HepG2 (cell line): ENCODE measurements around the gene LMAN1L. TPM values are rescaled to one million over a fixed set of nuclear protein-coding genes. Genes with fewer than 3 reads are reported as not detected.

Source experiments
- ATAC-seq: fragments of 200-7000 bp; cut with Tn5 transposase; 3 replicates; pipeline ENCODE4 v1.9.1; 2020; ENCODE audit warnings: mild to moderate bottlenecking, moderate library complexity
- BruUV-seq: library from RNA; stranded (reverse); fragments of 400-500 nt; replicated peaks from 2 replicates; lab custom pipeline; 2021; lab: Mats Ljungman, UMichigan
- CTCF ChIA-PET: fragments of 300-600 bp; formaldehyde crosslinking; extraction: SDS; loops from one replicate; lab custom pipeline; 2021; ENCODE audit warnings: low total read pairs, inconsistent platforms, low intra/inter-chr PET ratio; lab: Yijun Ruan, JAX
- POLR2A ChIA-PET: fragments of 350-600 bp; sonication (Branson Sonifier 250); formaldehyde crosslinking; loops from one replicate; lab custom pipeline; 2020; ENCODE audit warnings: antibody characterized with exemption, inconsistent platforms; lab: Yijun Ruan, JAX
- DNase-seq: peaks from one replicate; pipeline ENCODE4 v3.0.0-alpha.2; 2015; ENCODE audit warnings: low spot score
- FAIRE-seq: peaks from 3 replicates; lab custom pipeline; 2011; peaks lifted over from hg19 to GRCh38; lab: Jason Lieb, UNC
- H2AFZ ChIP-seq: one replicate; pipeline ENCODE4 v1.6.1; 2011; ENCODE audit warnings: low read length, inconsistent platforms
- H3K27ac ChIP-seq: fragments of 300-600 bp; 3 replicates; pipeline ENCODE4 v1.8.0; 2011; ENCODE audit warnings: mixed run types, mild to moderate bottlenecking, mixed read lengths, low read length, inconsistent platforms; ENCODE audit not compliant: insufficient read depth; ENCODE audit errors: extremely low read length
- H3K27me3 ChIP-seq, 2 experiments: fragments of 200-600 bp in 1 of 2; 2 replicates in 1 of 2; 3 replicates in 1 of 2; pipeline versions ENCODE4 v1.6.0 to v1.8.0; 2011; ENCODE audit warnings: low read length in 2 of 2, mild to moderate bottlenecking in 2 of 2, moderate library complexity in 2 of 2, inconsistent platforms in 1 of 2; ENCODE audit not compliant: insufficient read depth in 2 of 2, control insufficient read depth in 1 of 2
- H3K36me3 ChIP-seq, 2 experiments: fragments of 200-600 bp in 1 of 2; replicated peaks in 1 of 2; 2 replicates in 1 of 2; 3 replicates in 1 of 2; pipeline versions ENCODE4 v1.5.1 to v1.8.0; 2011; ENCODE audit warnings: low read length in 2 of 2, inconsistent platforms in 1 of 2; ENCODE audit not compliant: insufficient read depth in 2 of 2, control insufficient read depth in 1 of 2
- H3K4me1 ChIP-seq: 2 replicates; pipeline ENCODE4 v1.5.1; 2012; ENCODE audit warnings: low read length, inconsistent platforms; ENCODE audit not compliant: insufficient read depth
- H3K4me2 ChIP-seq: 2 replicates; pipeline ENCODE4 v1.6.0; 2011; ENCODE audit warnings: low read depth, low read length, inconsistent platforms
- H3K4me3 ChIP-seq, 3 experiments: fragments of 200-600 bp in 1 of 3; sonication (generic), shearing (Covaris generic) in 1 of 3; replicated peaks in 1 of 3; 2 replicates each; pipeline ENCODE4 v1.5.1; 2011 to 2016; ENCODE audit warnings: low read length in 3 of 3, inconsistent platforms in 2 of 3, low read depth in 2 of 3, mild to moderate bottlenecking in 2 of 3, control low read depth in 1 of 3, mixed read lengths in 1 of 3; ENCODE audit not compliant: insufficient read depth in 1 of 3
- H3K79me2 ChIP-seq: one replicate; pipeline ENCODE4 v1.6.1; 2011; ENCODE audit warnings: low read length, inconsistent platforms; ENCODE audit not compliant: insufficient read depth
- H3K9ac ChIP-seq: 2 replicates; pipeline ENCODE4 v1.6.0; 2011; ENCODE audit warnings: mild to moderate bottlenecking, low read depth, low read length, inconsistent platforms; ENCODE audit not compliant: insufficient read depth
- H3K9me3 ChIP-seq: 2 replicates; pipeline ENCODE4 v1.5.1; 2012; ENCODE audit warnings: mild to moderate bottlenecking, low read length
- H4K20me1 ChIP-seq: 2 replicates; pipeline ENCODE4 v1.6.0; 2011; ENCODE audit warnings: inconsistent platforms, mild to moderate bottlenecking, low read length, moderate library complexity; ENCODE audit not compliant: insufficient read depth
- GABPA ChIP-seq, 2 experiments: IDR thresholded peaks; 2 replicates each; pipeline ENCODE4 v1.6.1; 2011 to 2016; ENCODE audit warnings: low read depth in 2 of 2, low read length in 1 of 2, missing biosample characterization in 1 of 2, missing genetic modification characterization in 1 of 2
- GTF2F1 ChIP-seq: fragments of 150-350 bp; IDR thresholded peaks from 2 replicates; pipeline ENCODE4 v1.6.1; 2014; ENCODE audit warnings: low read length
- HBP1 ChIP-seq: IDR thresholded peaks from 2 replicates; pipeline ENCODE4 v1.6.1; 2016; ENCODE audit warnings: low read depth, control low read depth
- HDAC1 ChIP-seq: sonication (generic); formaldehyde crosslinking; IDR thresholded peaks from 2 replicates; pipeline ENCODE4 v1.5.1; 2020; ENCODE audit warnings: mild to moderate bottlenecking, missing genetic modification reagents
- HES4 ChIP-seq: sonication (generic); formaldehyde crosslinking; IDR thresholded peaks from 2 replicates; pipeline ENCODE4 v1.9.0; 2021; ENCODE audit warnings: mild to moderate bottlenecking, missing genetic modification reagents, borderline replicate concordance
- IRF2 ChIP-seq: IDR thresholded peaks from 2 replicates; pipeline ENCODE4 v1.6.1; 2018; ENCODE audit warnings: missing genetic modification reagents, missing compliant biosample characterization
- ISX ChIP-seq: sonication (generic); formaldehyde crosslinking; conservative IDR thresholded peaks from 2 replicates; pipeline ENCODE4 v1.5.0; 2020; ENCODE audit warnings: missing genetic modification reagents
- JUN ChIP-seq: sonication (generic); formaldehyde crosslinking; IDR thresholded peaks from 2 replicates; pipeline ENCODE4 v1.4.0; 2020; ENCODE audit warnings: mild to moderate bottlenecking, missing genetic modification reagents
- KDM5B ChIP-seq: sonication (generic); formaldehyde crosslinking; IDR thresholded peaks from 2 replicates; pipeline ENCODE4 v1.4.0; 2020; ENCODE audit warnings: missing genetic modification reagents, mild to moderate bottlenecking, borderline replicate concordance
- POLR2A ChIP-seq, 2 experiments: IDR thresholded peaks; 2 replicates each; pipeline ENCODE4 v1.6.1; 2011; ENCODE audit warnings: low read depth in 2 of 2, low read length in 2 of 2, mild to moderate bottlenecking in 1 of 2, moderate library complexity in 1 of 2; ENCODE audit not compliant: insufficient read depth in 1 of 2
- PRMT3 ChIP-seq: sonication (generic); formaldehyde crosslinking; IDR thresholded peaks from 2 replicates; pipeline ENCODE4 v1.8.1; 2022; ENCODE audit warnings: low read depth, mild to moderate bottlenecking, moderate library complexity, missing genetic modification reagents, borderline replicate concordance
- TARDBP ChIP-seq: sonication (generic); formaldehyde crosslinking; IDR thresholded peaks from 2 replicates; pipeline ENCODE4 v1.8.0; 2022; ENCODE audit warnings: mild to moderate bottlenecking, missing genetic modification reagents
- ZBTB8A ChIP-seq: sonication (generic); formaldehyde crosslinking; IDR thresholded peaks from 2 replicates; pipeline ENCODE4 v1.4.0; 2020; ENCODE audit warnings: mild to moderate bottlenecking, low read depth, missing genetic modification reagents, borderline replicate concordance
- ZNF296 ChIP-seq: sonication (generic); formaldehyde crosslinking; conservative IDR thresholded peaks from 2 replicates; pipeline ENCODE4 v1.5.0; 2020; ENCODE audit warnings: mild to moderate bottlenecking, missing genetic modification reagents
- ZNF564 ChIP-seq: sonication (generic); formaldehyde crosslinking; IDR thresholded peaks from 2 replicates; pipeline ENCODE4 v1.8.1; 2023; ENCODE audit warnings: mild to moderate bottlenecking, missing genetic modification reagents
- ZNF724P ChIP-seq: sonication (generic); formaldehyde crosslinking; IDR thresholded peaks from 2 replicates; pipeline ENCODE4 v1.8.0; 2022; ENCODE audit warnings: missing genetic modification reagents, borderline replicate concordance
- ZNF781 ChIP-seq: sonication (generic); formaldehyde crosslinking; IDR thresholded peaks from 2 replicates; pipeline ENCODE4 v1.5.1; 2020; ENCODE audit warnings: borderline replicate concordance, mild to moderate bottlenecking, missing genetic modification reagents; ENCODE audit errors: not compliant biosample characterization
- WGBS: methylation state at CpG from one replicate; pipeline ENCODE4 v1.1.6; 2017; ENCODE audit warnings: low lambda C conversion rate; 5-methylcytosine and 5-hydroxymethylcytosine counted together
- in situ Hi-C: cut with HindIII; loops from 2 replicates; pipeline ENCODE4 v1.10.0; 2017; ENCODE audit warnings: low pct_unique_long_range_greater_than_20kb; ENCODE audit not compliant: extremely low pct_ligation_motif_present
- intact Hi-C: fragments of 100-400 bp; cut with micrococcal nuclease; formaldehyde crosslinking; loops from one replicate; pipeline ENCODE4 v1.10.0; 2022; ENCODE audit not compliant: unreplicated experiment
- polyA plus RNA-seq, 8 experiments: library from polyadenylated mRNA; depleted of rRNA in 3 of 8; stranded (reverse) in 7 of 8; unstranded in 1 of 8; fragments of >200 nt; fragmentation: Illumina TruSeq in 4 of 8; extraction: Trizol in 4 of 8; gene quantifications; 2 replicates each; pipeline versions ENCODE4 v1.2.1 to v1.2.3, GENCODE V29; 2011 to 2016; ENCODE audit warnings: low read depth in 4 of 8, missing spikeins in 1 of 8, mixed read lengths in 1 of 8; ENCODE audit not compliant: insufficient read depth in 1 of 8
- total RNA-seq, 5 experiments: library from RNA; depleted of rRNA; stranded (reverse); fragments of >200 nt; fragmentation: Illumina TruSeq; extraction: Trizol; gene quantifications; 2 replicates each; pipeline ENCODE4 v1.2.3, GENCODE V29; 2016; ENCODE audit warnings: low read depth in 1 of 5
- TF ChIP-seq, protein P1 (sequence below): sonication (generic); formaldehyde crosslinking; IDR thresholded peaks from 2 replicates; pipeline ENCODE4 v1.8.1; 2023; ENCODE audit warnings: mild to moderate bottlenecking, missing genetic modification reagents

Gene LMAN1L
- total and polyA plus RNA-seq, 2 of the 13 experiments (the other 11 are each of a cell fraction or from before 2014, with no cell fraction given), result not detected

GRCh38 chr15:74781431-74782258, 31.0 kb upstream of the LMAN1L start, which contains the start of gene CSK (continued):
- TF ChIP-seq ZNF724P (CRISPR knock-in tag), result no peak
- peak in 1 of 2 experiments; percentile 62; a peak in 2 of 4 replicates for TF ChIP-seq POLR2A (IDR thresholded peaks at IDR 0.05; ENCODE audit: insufficient read depth in 1 of 2, low read depth in 2 of 2, low read length in 2 of 2)
- TF ChIP-seq IRF2 (CRISPR knock-in tag), result no peak
- peak; percentile 47; the same call in 1 of the 2 replicates for TF ChIP-seq TARDBP (CRISPR knock-in tag)
- no peak for TF ChIP-seq PRMT3 (CRISPR knock-in tag)
- no peak for TF ChIP-seq GTF2F1
- peak; percentile 87; the same call in 1 of the 2 replicates for TF ChIP-seq HBP1 (CRISPR knock-in tag)
- TF ChIP-seq GABPA (IDR thresholded peaks at IDR 0.05; ENCODE audit: low read depth, low read length), result peak; percentile 45
- no peak for TF ChIP-seq GABPA (CRISPR knock-in tag; IDR thresholded peaks at IDR 0.05; ENCODE audit: low read depth)
- TF ChIP-seq, all 625 proteins: peak for 50

DNA sequence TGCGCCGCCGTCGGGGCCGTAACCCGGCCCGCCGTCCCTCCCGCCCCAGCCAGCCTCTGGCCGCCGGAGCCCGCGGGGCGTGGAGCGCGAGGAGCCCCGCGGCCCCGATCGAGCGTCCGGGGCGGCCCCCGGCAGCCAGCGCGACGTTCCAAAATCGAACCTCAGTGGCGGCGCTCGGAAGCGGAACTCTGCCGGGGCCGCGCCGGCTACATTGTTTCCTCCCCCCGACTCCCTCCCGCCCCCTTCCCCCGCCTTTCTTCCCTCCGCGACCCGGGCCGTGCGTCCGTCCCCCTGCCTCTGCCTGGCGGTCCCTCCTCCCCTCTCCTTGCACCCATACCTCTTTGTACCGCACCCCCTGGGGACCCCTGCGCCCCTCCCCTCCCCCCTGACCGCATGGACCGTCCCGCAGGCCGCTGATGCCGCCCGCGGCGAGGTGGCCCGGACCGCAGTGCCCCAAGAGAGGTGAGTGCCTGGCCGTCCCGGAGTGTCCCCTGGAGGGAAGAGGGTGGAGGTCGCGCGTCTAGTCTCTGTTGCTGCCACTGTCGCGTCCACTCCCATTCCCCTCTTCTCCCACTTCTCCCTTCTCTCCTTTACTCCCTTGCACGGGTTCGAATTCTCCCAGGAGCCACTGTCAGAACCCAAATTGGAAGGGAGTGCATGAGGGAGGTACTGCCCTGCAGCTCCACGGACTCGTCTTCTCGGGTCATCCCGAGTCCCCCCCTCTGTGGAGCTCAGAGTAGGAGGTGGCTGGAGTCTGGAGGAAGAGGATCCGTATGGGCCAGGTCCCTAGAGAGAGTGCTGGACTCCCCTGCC, 30.2 kb upstream of the LMAN1L start:
- peak; percentile 8; the same call in 1 of the 3 replicates for ATAC-seq
- in situ Hi-C loops, result loop anchor here (10.0 kb wide), 1 partner anchor 238 kb away; the partner anchor contains the start of gene ARID3B
- Histone ChIP-seq H3K27ac (peak overlapping the region; percentile 45), H3K4me2 (peak overlapping the region; percentile 86), H2AFZ (no peak overlapping the region), H3K4me3 (peak overlapping the region; percentile 66 to 84 (median 69)), H3K27me3 (no peaks in the 10 kb centered on the region), H3K9me3 (no peaks in the 10 kb centered on the region), H3K4me1 (peaks cover 71% of the 10 kb centered on the region), H3K79me2 (peaks cover 41% of the 10 kb centered on the region), H3K36me3 (peaks cover 1 to 12% of the 10 kb centered on the region in 2 experiments; a peak in 2 of 5 replicates), H3K9ac (peak overlapping the region; percentile 78), H4K20me1 (peaks cover 4% of the 10 kb centered on the region)
- intact Hi-C loops, result loop anchor here (2.0 to 5.0 kb wide), 2 partner anchors 18 to 35 kb away; no protein-coding TSS in a partner anchor
- CTCF ChIA-PET, result interaction anchor here (1.1 kb wide), 1 partner anchor 11 kb away, joined by 4 read pairs; no protein-coding TSS in a partner anchor
- FAIRE-seq, result no peak
- POLR2A ChIA-PET, result interaction anchor here (2.1 to 3.5 kb wide), 2 partner anchors 11 kb away, joined by 13 to 21 read pairs; no protein-coding TSS in a partner anchor
- BruUV-seq, result no TSS peak
- 2% methylated on average over 38 of the region's 72 CpGs for WGBS
- DNase-seq, result no peak
- TF ChIP-seq HES4 (CRISPR knock-in tag) (no peak), KDM5B (CRISPR knock-in tag) (0 out of 2 replicates have a peak, but pooled peaks have one; percentile 35), ISX (CRISPR knock-in tag) (no peak), HDAC1 (CRISPR knock-in tag) (0 out of 2 replicates have a peak, but pooled peaks have one; percentile 18), ZNF781 (CRISPR knock-in tag) (no peak), ZNF296 (CRISPR knock-in tag) (0 out of 2 replicates have a peak, but pooled peaks have one; percentile 5), ZNF564 (CRISPR knock-in tag) (0 out of 2 replicates have a peak, but pooled peaks have one; percentile 27), ZBTB8A (CRISPR knock-in tag) (no peak), JUN (CRISPR knock-in tag) (no peak)
- TF ChIP-seq, protein P1, sequence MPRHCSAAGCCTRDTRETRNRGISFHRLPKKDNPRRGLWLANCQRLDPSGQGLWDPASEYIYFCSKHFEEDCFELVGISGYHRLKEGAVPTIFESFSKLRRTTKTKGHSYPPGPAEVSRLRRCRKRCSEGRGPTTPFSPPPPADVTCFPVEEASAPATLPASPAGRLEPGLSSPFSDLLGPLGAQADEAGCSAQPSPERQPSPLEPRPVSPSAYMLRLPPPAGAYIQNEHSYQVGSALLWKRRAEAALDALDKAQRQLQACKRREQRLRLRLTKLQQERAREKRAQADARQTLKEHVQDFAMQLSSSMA (CRISPR knock-in tag), result peak; percentile 14; the same call in 1 of the 2 replicates
